GM19351 (cell line): ENCODE data around the gene EYS.
"Not testable (repeated sequence)": the region's sequence is repeated elsewhere in the genome, so short reads cannot be mapped to it uniquely, and the experiment has no call there.

Experiments
- ATAC-seq: cut with Tn5 transposase; IDR thresholded peaks from one replicate; pipeline ENCODE4 v1.9.1; 2021; ENCODE audit warnings: mild to moderate bottlenecking, moderate library complexity; ENCODE audit not compliant: unreplicated experiment

EYS gene

DNA sequence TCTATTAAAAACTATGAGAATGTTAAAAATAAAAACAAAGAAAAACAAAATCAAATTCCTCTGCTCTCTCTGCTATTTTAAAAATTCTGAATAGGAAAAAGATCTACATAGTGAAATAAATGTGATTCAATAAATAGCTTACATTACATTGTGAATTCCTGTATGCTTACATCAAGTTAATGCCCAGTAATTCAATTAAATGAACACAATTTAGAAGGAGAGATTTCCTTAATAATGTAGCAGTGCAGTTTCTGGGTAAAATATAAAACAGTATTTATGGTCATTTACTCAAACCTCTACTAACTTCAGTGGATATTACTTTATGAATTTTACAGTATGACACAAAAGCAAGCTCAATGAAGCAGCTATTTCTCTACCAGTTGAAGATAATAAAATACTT is 594.6 kb downstream of the EYS start:
- no peak for ATAC-seq

DNA sequence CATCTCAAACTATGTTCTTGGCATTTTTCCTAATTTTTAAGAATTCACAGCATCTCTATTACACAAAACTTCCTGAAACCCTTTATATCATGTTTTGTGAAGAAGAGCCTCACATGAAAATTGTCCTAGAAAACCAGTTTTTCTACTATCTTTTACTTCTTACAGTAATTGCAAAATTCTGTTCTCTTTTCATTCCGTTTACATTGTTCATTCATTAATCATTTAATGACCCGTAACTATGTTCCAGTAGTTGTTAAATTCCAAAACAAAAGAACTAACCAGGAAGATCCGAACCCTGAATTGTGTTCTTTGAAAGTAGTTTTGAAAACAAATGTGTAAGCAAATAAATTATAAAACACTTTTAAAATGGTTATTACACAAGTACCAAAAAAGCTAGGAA is 597.0 kb downstream of the EYS start:
- ATAC-seq = no peak

DNA sequence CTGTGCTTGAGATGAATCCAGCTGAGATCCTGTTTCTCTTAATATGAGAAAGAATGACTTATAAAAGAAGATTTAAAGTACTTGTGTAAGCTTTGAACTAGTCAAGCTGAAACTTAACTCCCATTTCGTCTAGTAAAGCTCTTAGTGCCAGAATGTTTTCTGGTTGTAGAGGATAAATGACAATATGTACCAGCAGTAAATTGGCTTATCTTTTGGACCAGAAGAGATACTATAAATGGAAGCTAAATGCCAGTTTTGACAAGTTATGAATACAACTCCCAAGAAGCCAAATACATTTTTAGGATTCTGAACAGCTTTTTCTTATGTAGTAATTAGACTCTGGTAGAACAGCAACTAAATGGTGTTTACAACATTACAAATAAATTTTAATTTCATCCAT is 608.7 kb downstream of the EYS start:
- no peak for ATAC-seq

DNA sequence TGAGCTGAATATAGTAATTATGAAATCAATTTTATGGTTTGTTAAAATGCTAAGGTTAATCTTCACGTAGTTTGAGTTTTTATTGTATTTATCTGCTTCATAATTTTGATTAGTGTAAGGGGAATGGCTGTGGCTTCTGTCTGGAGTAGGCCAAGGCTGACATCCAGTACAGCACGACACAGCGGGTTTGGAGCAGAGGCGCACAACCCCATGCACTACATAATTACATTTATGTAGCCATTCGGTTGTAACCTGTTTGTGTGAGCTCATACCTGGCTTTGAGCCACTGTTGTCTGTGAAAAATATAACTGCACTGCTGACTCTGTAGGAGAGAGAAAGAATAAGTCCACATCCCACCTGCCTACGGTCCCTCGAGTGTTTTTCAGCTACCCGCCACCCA is 615.5 kb downstream of the EYS start:
- ATAC-seq = no peak

DNA sequence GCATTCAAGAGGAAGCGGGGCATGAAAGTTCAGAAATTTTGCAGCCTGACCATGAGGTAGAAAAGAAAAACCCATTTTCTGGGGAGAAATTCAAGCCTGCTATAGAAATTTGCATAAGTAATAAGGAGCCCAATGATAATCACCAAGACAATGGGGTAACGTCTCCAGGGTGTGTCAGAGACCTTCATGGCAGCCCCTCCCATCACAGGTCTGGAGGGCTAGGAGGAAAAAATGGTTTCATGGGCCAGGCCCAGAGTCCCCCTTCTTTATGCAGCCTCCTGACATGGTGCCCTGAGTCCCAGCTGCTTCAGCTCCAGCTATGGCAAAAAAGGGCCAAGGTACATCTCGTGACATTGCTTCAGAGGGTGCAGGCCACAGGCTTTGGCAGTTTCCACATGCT is 618.5 kb downstream of the EYS start:
- no peak for ATAC-seq

DNA sequence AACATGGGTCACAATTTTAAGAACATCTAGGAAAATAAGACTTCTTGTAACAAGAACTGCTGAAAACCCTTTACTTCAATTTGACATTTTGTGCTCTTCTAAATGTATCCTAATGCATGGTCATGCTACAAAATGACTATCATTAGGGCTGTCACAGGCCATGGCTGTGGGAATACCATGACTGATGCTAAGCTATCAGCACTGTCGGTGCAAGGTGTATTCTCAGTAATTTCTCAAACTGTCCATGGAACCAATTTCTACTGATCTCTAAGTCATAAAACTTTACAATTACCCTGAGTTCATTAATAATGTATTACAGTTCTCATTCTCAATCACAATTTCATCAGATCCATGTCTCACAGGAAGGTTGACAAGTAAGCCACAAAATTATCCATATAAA is 625.3 kb downstream of the EYS start:
- no peak for ATAC-seq

DNA sequence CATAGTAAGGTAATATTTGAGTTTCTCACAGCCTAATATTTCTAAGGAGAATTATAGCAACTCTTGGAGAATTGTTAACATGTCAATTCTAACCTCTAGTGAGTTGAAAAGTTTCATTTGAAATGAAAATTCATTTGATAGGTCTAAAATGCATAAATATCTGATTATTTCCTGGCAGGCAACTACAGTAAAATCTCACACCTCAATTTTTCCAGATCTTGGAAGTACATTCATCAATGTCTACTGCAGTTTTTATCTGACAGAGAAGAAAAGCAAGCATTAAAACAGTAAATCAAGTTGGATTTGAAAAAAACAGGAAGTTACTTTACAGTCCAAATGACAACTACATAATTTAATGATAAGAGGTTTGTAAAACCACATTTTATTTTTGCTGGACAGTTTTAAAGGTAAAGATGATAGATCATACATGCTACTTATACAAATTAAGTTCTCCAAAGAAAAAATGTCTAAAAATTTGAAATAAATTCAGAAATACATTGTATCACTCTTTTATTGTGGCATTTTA is 631.3 kb downstream of the EYS start:
- no peak for ATAC-seq

DNA sequence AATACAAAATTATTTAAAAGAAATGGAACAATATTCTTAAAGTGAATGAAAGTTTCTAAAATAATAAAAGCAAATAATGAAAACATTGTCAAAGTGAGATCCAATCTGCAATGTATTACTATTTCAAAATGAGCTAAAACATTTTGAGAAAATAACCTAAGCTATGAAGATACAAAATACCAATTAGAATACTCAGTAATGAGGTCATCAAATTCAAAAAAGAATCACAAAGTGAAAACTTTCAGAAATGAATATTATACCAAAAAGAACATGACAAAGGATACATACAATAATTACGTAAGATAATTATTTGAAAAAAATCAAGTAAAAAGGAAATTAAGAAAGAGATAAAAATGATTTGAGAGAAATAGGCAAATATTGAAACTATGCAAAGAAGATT is 634.5 kb downstream of the EYS start:
- no peak for ATAC-seq

DNA sequence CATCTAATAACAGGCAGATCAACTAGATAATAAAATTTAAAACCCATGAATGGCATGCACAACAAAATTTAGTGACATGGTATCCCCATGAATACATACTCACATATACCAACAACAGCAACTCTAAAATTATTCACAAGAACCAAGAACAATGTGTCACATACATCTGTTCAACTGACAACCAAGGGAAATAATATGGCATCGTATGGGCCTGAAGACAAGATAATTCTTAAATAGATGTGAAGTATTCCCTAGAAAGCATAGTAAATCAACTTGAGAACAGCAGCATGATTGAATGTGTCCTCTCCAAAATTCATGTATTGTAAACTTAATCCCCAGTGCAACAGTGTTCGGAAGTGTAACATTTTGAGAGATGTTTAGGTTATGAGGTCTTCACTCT is 635.5 kb downstream of the EYS start:
- no peak for ATAC-seq

DNA sequence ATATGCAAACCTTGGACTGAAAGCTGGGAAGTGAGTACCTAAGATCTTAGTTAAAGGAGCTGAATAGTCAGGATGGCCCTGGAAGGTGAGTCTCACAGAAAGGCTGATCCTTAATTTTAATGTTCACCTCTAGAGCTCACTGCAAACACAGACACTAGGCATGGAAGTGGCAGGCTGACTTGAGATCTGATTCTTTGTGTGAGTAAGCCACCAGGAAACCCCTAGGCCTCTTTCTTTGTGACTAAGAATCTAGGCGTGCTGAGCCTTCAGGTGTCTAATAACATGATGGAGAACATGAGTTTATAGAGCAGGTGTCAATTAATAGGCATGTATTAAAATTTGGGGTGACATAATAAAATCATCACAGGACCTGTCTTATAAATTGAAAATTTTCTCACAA is 642.2 kb downstream of the EYS start:
- no peak for ATAC-seq

DNA sequence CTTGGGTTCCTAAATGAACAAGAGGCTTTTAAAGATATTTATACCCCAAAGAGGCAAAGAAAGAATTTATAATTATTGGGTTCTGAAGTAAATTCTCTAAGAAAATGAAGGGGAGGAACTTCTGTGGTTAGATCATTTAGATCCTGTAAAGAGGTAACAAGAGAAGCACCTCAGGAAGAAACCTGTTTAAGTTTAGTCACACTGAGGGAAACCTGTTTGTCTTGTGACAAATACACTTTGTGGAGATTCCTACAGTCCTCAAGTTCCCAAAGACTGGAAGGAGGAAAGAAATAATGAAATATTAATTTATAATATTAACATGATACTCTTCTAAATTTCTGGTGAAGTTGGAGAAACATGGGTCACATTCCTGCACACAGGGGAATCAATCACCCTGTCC is 647.5 kb downstream of the EYS start:
- no peak for ATAC-seq

DNA sequence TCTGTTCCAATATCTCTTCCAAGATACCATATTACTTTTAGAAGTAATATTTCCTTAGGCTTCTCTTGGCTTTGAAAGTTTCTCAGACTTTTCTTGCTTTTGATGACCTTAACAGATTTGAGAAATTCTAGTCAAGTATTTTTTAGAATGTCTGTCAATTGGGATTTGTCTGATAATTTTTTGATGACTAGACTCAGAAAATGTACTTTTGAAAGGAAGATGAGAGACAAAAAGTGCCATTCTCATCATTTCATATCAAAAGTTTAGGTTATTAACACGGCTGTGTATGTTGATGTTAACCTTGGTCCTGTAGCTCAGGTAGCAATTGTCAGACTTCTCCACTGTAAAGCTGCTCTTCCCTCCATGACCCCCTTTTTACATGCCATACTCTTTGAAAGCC is 651.5 kb downstream of the EYS start:
- no peak for ATAC-seq

DNA sequence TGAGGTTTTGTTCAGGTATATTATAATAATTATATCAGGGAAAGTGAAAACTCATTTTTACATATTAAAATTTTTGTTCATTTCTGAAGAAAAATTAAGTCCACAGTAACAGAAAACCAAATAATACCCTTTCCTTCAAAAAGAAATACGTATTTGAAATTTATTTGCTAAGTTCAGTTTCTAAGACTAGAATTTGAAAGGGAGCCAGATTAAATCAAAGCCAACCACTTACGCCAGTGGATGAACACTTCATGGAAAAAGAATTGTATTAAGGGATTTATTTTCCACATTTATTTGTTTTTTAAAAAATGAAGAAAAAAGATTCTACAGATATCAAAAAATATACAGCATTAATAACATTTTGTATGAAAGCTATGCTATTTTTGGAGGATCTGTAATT is 654.4 kb downstream of the EYS start:
- no peak for ATAC-seq

DNA sequence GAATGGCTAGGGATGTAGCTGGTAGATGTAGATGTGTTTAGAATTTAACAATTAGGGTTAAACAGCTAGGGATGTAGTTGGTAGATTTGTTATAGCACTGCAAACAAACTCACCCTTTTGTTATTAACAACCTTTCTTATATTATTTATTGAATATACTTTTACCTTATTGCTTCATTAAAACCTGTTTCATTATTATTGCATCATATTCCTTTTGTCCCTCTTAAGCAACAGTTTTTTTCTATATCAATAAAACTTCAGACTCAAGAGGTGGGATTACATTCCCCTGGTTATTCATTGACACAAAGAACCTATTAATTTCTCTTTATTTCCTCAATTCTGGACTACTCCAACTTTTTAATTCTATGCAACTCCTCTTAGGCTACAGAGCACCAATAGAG is 661.2 kb downstream of the EYS start:
- no peak for ATAC-seq

DNA sequence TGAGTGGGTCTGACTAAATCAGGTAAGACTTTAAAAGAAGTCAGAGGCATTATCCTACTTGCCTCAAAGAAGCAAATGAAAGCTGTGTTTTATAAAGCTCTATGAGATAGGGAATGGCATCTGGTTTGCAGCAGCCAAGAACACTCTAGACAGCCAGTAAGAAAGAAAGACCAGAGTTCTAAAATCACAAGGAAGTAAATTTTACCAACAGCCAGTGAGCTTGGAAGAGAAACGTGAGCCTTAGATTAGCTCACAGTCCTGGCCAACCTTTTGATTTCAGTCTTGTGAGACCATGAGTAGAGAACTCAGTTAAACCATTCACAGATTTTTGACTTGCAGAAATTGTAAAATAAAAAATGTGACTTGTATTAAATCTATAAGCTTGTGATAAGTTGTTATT is 693.0 kb downstream of the EYS start:
- ATAC-seq = no peak

DNA sequence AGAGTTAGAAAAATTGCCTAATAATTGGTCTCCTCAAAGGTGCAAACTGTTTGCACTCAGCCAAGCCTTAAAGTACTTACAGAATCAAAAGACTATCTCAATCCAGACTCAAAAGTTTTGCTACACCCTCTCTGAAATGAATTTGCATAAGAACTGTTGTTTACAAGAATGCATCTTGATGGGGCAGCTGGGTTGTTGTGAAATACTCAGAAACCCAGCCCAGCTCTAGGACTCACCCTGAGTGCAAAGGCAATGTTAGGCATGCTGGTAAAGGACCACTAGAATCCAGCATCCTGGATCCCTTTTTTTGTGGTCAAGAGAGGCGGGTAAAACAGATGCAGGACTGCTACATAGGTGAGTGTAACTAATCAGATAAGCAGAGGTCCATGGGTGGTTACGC is 700.2 kb downstream of the EYS start:
- ATAC-seq = no peak

DNA sequence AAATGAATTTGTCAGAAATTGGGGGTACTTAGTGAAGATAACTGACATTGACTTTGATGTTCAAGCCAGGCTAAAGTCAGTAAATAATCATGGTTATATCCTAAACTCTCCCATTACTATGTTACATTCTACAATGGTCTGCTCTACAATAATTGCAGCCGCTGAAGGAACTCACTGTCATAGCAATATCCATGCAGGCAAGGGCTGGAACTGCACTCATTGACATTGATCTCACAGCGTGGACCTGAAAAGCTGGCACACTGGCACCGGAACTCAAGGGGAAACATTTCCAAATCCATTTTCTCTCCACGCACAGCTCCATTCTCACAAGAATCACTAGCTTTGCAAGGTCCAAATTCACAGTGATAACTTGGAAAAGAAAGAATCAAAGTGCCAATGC is 702.7 kb downstream of the EYS start:
- ATAC-seq = no peak

DNA sequence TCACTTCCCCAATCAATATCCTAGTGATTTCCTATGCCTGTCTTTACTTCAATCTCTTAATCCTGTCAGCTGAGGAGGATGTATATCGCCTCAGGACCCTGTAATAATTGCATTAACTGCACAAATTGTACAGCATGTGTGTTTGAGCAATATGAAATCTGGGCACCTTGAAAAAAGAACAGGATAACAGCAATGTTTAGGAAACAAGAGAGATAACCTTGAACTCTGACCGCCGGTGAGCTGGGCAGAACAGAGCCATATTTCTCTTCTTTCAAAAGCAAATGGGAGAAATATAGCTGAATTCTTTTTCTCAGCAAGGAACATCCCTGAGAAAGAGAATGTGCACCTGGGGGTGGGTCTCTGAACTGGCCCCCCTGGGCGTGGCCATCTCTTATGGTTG is 704.1 kb downstream of the EYS start:
- ATAC-seq = not testable (repeated sequence)

DNA sequence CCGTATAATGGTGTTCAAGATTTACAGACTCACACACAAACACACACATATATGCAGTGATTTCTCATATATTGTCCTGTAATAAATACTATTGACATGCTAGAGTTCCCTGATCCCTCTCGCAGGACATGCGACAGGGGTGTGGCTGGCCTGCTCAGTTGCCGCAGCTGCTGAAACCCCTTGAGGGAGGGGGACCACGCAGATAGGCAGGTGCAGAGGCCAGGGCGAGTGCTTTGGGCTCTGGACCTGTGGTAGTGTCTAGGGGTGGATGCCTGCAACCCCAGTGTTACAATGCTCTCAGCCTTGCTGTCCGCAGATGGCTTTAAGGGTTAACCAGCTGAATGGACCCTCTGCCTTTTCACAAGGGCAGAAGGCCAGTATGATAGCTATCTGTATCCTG is 706.2 kb downstream of the EYS start:
- ATAC-seq = no peak

DNA sequence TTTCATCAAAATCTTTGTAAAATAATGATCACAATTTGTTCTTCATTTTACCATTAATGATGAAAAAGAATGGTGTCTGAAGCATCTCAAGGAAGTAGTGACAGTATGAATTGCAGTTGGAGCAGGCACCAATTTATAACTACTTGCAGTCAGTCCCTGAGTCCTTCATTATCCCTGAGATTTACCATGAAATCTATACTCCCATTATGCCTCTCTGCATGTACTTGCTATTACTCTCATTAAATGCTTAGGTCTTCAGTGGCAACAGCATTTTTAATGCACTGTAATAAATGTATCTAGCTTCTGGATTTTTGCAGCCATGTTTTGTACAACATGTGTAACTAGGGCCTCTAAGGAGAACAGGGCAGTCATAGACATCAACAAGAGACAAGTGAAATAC is 708.8 kb downstream of the EYS start:
- ATAC-seq = no peak

DNA sequence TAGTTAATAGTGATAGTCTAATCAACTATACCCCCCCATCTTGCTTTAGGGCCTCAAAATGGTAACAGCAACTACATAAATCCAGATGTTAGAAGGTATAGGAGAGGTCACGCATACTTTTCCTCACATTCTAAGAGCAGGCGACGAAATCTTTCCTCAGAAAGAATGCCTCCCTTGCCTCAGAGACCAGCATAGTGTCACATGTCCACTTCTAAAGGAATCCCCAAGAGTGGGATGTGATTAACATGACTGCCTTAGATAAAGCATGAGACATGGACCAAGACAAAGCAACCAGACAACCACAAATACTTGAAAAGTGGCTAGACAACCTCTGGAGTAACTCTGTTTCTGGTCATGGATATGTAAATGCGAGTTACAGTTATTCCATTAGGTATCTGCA is 710.7 kb downstream of the EYS start:
- no peak for ATAC-seq

DNA sequence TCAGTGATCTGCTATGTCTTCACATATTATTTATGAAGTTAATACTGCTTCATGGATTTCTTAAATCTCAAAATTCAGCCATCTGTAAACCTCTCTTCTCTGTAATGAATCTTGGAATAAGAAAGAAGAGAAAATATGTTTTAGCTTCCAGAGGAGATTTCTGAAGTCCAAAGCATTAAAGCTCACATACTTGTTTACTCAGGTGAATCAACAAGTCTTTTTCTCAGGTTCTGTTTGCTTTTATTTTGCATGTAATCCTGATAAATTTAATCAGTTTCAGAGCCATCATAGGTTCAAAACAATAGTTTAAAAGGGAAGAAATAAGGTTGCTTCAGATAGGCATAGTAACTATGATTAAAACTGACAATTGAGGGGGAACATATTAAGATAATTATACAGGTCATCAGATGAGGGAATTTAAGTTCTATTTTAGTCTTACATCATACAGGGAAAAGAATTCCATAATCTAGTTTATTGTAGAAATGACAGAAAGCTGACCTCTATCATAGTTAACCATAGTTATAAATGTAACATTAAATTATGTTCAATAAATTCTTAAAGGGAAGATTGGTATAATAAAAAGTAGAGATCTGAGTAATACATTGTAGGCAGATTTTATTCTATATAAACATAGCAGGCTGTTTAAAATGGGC is 716.2 kb downstream of the EYS start:
- ATAC-seq = no peak

DNA sequence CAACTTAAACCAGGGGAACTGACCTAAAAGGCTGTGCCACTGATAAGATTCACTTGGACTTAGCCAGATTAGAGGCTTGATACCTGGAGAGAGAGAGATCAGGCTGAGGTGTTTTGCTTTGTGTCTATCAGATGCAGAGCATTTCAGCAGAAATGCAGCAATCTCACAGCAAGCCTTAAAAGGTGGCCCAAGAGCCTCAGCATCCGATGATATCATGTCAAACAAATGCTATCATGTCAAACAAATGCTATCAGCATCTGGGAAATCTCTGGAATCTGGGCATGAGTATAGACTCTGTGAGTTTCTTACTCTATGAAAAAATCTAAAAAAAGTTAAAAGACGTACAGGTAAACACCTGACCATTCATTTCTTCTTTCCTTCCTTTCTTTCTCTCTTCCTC is 718.9 kb downstream of the EYS start:
- no peak for ATAC-seq
